Tibial nerve (tissue), 4 donors: ENCODE data around the gene ZNF423. TPM values are rescaled to one million over a fixed set of nuclear protein-coding genes. Genes with fewer than 3 reads are reported as not detected.

Experiments used
- DNase-seq, 2 donors: peaks; one replicate each; pipeline ENCODE4 v3.0.0-alpha.2; 2019; ENCODE audit warnings: low spot score in 2 of 2
- H3K27ac ChIP-seq, 4 donors: fragments of 200-600 bp; sonication (generic) in 3 of 4; one replicate each; pipeline ENCODE4 v1.5.1; 2017 to 2019; ENCODE audit warnings: mild to moderate bottlenecking in 1 of 4
- H3K27me3 ChIP-seq, 2 donors: fragments of 200-600 bp; sonication (generic) in 1 of 2; one replicate each; pipeline versions ENCODE4 v1.5.1 to v1.6.0; 2017 to 2019
- H3K36me3 ChIP-seq, 3 donors: fragments of 200-600 bp; sonication (generic); one replicate each; pipeline ENCODE4 v1.5.1; 2018 to 2019
- H3K4me1 ChIP-seq, 4 donors: fragments of 200-600 bp; sonication (generic) in 3 of 4; one replicate each; pipeline ENCODE4 v1.5.1; 2017 to 2019
- H3K4me3 ChIP-seq, 4 donors: fragments of 200-600 bp; sonication (generic) in 3 of 4; one replicate each; pipeline ENCODE4 v1.5.1; 2017 to 2019; ENCODE audit warnings: mild to moderate bottlenecking in 1 of 4, moderate library complexity in 1 of 4
- H3K9me3 ChIP-seq, 4 donors: fragments of 200-600 bp; sonication (generic) in 3 of 4; one replicate each; pipeline ENCODE4 v1.5.1; 2017 to 2019
- EP300 ChIP-seq, 2 donors: sonication (generic); formaldehyde crosslinking; IDR thresholded peaks; one replicate each; pipeline ENCODE4 v1.6.1; 2017; ENCODE audit warnings: antibody characterized with exemption in 2 of 2, mild to moderate bottlenecking in 1 of 2
- POLR2A ChIP-seq, 2 donors: fragments of 450-650 bp; IDR thresholded peaks; one replicate each; pipeline ENCODE4 v1.6.1; 2017; ENCODE audit warnings: antibody characterized with exemption in 2 of 2, mild to moderate bottlenecking in 2 of 2, moderate library complexity in 2 of 2
- WGBS, 2 donors: methylation state at CpG; one replicate each; pipeline ENCODE4 v1.1.5; 2018; 5-methylcytosine and 5-hydroxymethylcytosine counted together
- total RNA-seq, 4 donors: library from RNA; depleted of rRNA; stranded (reverse); fragments of >200 nt; gene quantifications; one replicate each; pipeline ENCODE4 v1.1.0, GENCODE V29; 2016
- TF ChIP-seq, protein P1 (sequence below), 5 experiments: fragments of 200-600 bp in 3 of 5; fragments of 450-650 bp in 2 of 5; sonication (generic) in 3 of 5; IDR thresholded peaks; one replicate each; pipeline ENCODE4 v1.5.1; 2016 to 2019; ENCODE audit warnings: antibody characterized with exemption in 5 of 5, mild to moderate bottlenecking in 3 of 5, moderate library complexity in 2 of 5

The ZNF423 gene
- total RNA-seq, 4 donors from 2014 or later: 15.9 to 20.5 (median 18.5) TPM

DNA sequence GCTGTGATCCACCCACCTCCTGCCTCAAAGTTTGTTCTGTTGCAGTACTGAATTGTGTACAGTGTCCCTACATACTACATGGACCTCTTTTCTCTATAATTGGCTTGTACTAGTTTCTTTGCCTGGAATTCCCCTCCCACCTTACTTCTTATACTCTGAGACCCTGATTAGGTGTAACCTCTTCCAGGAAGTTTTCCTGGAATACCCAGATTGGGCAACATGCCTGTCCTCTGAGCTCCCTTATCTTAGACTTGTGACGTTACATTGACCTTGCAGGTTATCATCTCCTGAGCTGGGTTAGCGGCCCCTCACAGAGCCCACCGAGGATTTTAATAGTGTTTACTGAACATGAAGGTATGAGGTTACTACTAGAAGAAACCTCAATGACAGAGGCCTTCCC is 237.0 kb downstream of the ZNF423 start:
- H3K27me3 ChIP-seq: no peaks in the 10 kb centered on the region

DNA sequence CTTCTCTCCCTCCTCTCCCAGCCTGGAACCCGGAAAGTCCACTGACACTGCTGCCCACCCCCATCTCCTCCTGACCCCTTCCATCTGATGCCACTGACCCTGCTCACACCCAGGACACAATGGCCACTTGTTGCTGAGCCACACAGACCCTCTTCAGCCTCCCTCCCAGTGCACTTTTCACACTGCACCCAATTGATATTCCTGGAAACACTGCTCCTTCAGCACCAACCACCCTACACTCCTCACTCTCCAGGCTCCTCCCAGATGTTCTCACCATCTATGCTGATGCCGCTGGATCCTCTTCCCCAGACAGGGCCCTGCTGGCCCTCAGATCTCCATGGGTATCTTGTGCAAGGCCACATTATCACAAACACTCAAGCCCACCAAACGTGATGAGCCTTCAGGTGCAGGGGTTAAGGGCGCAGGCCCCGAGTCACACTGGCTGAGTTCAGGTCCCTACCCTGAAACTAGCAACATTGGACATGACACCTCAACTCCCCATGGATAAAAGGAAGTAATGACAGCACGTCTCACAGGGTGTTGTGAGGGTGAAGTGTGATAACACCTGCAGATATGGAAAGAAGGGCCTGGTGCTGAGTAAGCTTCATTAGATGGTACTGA is 238.1 kb downstream of the ZNF423 start:
- DNase-seq: no peak
- Histone ChIP-seq H3K36me3 (no peaks in the 10 kb centered on the region), H3K4me3 (no peak overlapping the region), H3K4me1 (peaks cover 0 to 27% (median 8%) of the 10 kb centered on the region in 4 donors), H3K27ac (no peak overlapping the region), H3K9me3 (no peaks in the 10 kb centered on the region), H3K27me3 (no peaks in the 10 kb centered on the region)
- 69 to 70% methylated on average over 6 of the region's 6 CpGs for WGBS, 2 donors
- TF ChIP-seq EP300 (IDR thresholded peaks at IDR 0.05): no peak
- TF ChIP-seq POLR2A (IDR thresholded peaks at IDR 0.05): no peak
- TF ChIP-seq, protein P1, sequence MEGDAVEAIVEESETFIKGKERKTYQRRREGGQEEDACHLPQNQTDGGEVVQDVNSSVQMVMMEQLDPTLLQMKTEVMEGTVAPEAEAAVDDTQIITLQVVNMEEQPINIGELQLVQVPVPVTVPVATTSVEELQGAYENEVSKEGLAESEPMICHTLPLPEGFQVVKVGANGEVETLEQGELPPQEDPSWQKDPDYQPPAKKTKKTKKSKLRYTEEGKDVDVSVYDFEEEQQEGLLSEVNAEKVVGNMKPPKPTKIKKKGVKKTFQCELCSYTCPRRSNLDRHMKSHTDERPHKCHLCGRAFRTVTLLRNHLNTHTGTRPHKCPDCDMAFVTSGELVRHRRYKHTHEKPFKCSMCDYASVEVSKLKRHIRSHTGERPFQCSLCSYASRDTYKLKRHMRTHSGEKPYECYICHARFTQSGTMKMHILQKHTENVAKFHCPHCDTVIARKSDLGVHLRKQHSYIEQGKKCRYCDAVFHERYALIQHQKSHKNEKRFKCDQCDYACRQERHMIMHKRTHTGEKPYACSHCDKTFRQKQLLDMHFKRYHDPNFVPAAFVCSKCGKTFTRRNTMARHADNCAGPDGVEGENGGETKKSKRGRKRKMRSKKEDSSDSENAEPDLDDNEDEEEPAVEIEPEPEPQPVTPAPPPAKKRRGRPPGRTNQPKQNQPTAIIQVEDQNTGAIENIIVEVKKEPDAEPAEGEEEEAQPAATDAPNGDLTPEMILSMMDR (IDR thresholded peaks at IDR 0.05): no peak

More for the DNA sequence above, 237.0 kb downstream of the ZNF423 start:
- TF ChIP-seq POLR2A (IDR thresholded peaks at IDR 0.05): no peak
- TF ChIP-seq, protein P1 (IDR thresholded peaks at IDR 0.05): no peak
- TF ChIP-seq EP300 (IDR thresholded peaks at IDR 0.05): no peak
- WGBS, 2 donors: 92 to 96% methylated on average over 3 of the region's 3 CpGs
- no peak overlapping the region for H3K27ac ChIP-seq
- H3K4me3 ChIP-seq: no peak overlapping the region
- DNase-seq: no peak
- H3K36me3 ChIP-seq: no peaks in the 10 kb centered on the region
- peaks cover 0 to 27% (median 8%) of the 10 kb centered on the region in 4 donors for H3K4me1 ChIP-seq
- H3K9me3 ChIP-seq: no peaks in the 10 kb centered on the region

DNA sequence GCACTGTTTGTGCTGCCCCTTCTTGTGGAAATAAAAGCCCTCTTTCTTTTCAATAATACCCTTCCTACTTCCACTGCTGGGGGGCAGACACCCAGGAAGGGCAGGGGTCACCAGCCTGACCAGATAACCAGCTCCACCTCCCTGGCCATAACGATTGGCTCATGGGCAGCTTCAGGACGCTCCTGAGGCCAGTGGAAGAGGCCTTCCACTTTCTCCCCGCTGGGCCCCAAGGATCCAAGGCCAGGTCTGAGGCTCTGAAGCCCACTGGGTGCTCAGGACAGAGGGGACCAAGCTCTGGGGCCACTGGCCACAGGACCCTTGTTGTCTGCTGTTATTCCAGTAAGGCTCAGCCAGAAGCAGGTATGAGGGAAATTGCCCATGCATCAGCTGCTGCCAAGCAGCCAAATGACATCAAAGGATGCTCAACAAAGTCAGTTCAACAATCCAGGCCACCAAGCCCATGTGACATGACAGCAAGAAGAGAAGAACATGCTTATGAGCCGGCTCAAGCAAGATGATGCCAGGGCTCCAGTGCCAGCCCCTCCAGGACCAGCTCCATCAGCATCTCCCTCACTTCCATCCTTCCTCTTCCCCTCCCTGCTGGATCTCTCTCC is 238.8 kb downstream of the ZNF423 start:
- 70 to 72% methylated on average over 4 of the region's 4 CpGs for WGBS, 2 donors
- no peak for DNase-seq
- Histone ChIP-seq H3K36me3 (no peaks in the 10 kb centered on the region), H3K27me3 (no peaks in the 10 kb centered on the region), H3K4me1 (peaks cover 0 to 27% (median 8%) of the 10 kb centered on the region in 4 donors), H3K4me3 (no peak overlapping the region), H3K27ac (no peak overlapping the region), H3K9me3 (no peaks in the 10 kb centered on the region)
- TF ChIP-seq, protein P1 (IDR thresholded peaks at IDR 0.05): no peak
- TF ChIP-seq EP300 (IDR thresholded peaks at IDR 0.05) (no peak), POLR2A (IDR thresholded peaks at IDR 0.05) (no peak)

DNA sequence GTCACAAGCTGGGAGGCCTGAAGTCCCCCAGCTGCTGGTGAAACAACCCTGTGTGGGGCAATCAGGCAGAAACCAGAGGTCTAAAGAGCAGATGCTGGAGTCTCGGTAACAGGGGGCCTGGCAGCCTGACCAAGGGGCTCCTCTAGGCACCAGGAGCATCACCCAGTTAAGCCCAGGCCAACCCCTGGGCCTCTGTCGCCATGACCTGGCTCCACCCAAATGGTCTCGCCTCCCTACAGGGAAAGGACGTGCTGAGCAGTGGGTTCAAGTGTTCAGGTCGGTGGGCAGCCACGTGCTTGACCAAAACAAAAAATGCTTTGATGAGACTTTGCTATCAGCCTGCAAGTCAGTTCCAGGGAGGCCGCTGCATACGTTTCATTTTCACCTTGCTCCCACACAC is 240.3 kb downstream of the ZNF423 start:
- no peak for DNase-seq
- Histone ChIP-seq H3K9me3 (no peaks in the 10 kb centered on the region), H3K27ac (no peak overlapping the region), H3K27me3 (no peaks in the 10 kb centered on the region), H3K4me3 (no peak overlapping the region), H3K4me1 (peaks cover 0 to 14% (median 4%) of the 10 kb centered on the region in 4 donors), H3K36me3 (no peaks in the 10 kb centered on the region)
- TF ChIP-seq EP300 (IDR thresholded peaks at IDR 0.05) (no peak), POLR2A (IDR thresholded peaks at IDR 0.05) (no peak)
- TF ChIP-seq, protein P1 (IDR thresholded peaks at IDR 0.05): no peak
- 77 to 83% methylated on average over 8 of the region's 8 CpGs for WGBS, 2 donors

DNA sequence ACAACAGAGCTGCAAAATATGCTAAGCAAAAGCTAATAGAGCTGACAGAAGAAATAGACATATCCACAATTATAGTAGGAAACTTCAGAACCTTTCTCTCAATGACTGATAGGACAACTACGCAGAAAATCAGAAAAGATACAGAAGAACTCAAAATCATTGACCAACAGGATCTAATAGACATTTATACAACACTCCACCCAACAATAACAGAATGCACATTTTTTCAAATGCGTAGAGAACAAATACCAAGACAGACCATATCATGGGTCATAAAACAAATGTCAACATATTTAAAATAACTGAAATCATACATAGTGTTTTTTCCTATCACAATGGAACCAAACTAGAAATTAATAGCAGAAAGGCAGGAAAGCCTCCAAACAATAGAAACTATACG is 244.9 kb downstream of the ZNF423 start:
- H3K4me1 ChIP-seq: peaks cover 0 to 6% (median 0%) of the 10 kb centered on the region in 4 donors
- no peak for DNase-seq
- no peak overlapping the region for H3K27ac ChIP-seq
- TF ChIP-seq POLR2A (IDR thresholded peaks at IDR 0.05) (no peak), EP300 (IDR thresholded peaks at IDR 0.05) (no peak)
- TF ChIP-seq, protein P1 (IDR thresholded peaks at IDR 0.05): no peak
- WGBS, 2 donors: 59 to 67% methylated on average over 3 of the region's 3 CpGs
- H3K36me3 ChIP-seq: no peaks in the 10 kb centered on the region
- no peaks in the 10 kb centered on the region for H3K9me3 ChIP-seq
- H3K4me3 ChIP-seq: no peak overlapping the region
- H3K27me3 ChIP-seq: no peaks in the 10 kb centered on the region
